ENCODE data around the gene DDX24.

DDX24 gene

DNA sequence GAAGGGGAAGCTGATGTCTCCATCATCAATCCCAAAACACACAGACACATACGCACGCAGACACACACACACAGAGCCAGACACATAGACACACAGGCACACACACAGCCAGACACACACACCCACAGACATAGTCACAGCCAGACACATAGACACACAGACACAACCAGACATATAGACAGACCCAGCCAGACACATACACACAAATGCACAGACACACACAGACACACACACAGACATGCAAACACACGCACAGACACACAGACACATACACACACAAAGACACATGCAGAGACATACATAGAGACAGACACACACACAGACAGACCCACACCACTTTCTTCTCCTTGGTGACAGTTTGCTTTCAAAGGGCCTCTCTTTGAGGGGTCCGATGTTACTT, 77.6 kb downstream of the DDX24 start:
- DNase-seq = no peak

DNA sequence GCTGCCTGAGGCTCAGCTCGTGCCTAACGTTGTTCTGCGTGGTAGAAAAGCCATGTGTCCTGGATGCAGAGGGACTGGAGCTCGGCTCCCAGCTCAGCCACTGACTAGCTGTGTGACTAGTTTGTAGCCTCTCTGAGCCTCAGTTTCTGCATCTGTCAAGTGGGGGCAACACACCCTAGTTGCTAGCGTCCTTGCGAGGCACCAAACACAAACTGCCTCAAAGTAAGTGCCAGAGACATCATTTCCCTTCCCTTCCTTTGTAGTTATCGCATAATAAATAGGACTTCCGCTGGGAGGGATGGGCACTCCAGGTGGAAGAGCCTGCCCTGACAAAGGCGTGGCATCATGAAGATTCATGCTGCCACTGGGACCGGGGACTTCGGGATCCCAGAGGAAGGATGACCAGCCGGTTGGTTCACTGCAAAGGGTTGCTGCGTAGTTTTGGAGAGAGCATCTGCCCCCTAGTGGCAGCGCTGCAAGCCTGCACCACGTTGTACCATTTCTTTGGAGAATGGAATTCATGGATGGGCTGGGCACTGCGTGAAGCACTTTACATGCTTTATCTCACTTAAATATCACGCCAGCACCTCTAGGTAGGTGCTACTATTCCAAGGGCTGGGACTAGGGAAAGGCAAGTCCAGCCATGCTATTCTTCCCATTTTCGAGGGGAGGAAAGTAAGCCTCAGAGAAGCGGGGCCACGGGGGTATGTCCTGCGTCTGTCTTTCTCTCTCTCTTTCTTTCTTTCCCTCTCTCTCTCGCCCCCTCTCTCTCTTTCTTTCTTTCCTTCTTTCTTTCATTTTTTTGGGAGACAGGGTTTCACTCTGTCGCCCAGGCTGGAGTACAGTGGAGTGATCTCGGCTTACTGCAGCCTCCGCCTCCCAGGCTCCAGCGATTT, 79.3 kb downstream of the DDX24 start:
- peak; percentile 62 for DNase-seq

DNA sequence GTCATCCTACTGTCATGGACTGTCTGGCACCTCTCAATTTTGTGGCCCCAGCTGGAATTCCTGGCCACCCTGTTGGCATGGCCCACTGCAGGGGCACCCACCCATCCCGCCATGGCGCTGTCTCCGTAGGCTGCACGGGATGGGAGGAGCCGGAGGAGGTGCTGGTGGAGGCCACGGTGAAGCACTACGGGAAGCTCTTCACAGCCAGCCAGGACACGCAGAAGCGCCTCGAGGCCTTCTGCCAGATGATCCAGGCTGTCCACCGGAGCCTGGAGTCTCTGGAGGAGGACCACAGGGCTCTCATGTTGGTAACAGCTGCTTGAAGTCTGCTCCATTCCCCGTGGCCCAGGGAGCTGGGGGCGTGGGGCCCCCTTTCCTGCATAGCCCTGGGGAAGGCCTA, 80.0 kb downstream of the DDX24 start:
- DNase-seq = no peak

DNA sequence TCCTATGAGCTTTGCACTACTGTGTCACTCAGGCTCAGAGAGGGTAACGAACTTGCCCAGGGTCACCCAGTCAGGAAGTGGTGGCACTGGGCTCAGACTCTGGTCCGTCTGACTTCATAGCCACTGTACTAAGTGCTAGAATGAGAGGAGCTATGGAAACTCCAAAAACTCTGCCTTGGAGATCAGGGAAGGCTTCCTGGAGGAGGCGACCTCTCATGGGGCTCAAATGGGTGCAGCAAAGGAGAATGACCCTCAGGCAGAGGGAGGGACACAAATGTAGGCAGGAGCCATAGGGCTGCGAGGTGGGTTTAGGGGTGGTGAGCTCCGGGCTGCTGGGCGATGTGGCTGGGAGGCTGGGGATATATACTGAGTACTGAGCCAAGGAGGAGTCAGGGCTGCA, 80.7 kb downstream of the DDX24 start:
- DNase-seq = no peak

DNA sequence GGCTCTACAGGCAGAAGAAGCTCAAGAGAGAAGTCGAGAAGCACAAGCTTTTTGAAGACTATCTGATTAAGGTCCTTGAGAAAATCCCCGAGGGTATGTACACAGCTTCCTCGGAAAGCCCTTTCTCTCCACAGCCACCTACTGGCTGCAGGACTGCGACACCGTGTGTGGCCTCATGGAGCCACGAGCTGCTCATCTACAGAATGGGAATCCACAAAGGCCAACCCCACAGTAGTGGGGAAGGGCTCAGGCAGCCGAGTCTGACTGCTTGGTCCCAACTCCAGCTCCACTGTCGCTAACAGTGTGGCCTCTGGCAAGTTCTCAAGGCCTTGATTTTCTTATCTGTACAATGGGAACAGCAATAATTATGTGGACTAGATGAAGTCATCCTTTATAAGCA, 81.4 kb downstream of the DDX24 start:
- DNase-seq = no peak

DNA sequence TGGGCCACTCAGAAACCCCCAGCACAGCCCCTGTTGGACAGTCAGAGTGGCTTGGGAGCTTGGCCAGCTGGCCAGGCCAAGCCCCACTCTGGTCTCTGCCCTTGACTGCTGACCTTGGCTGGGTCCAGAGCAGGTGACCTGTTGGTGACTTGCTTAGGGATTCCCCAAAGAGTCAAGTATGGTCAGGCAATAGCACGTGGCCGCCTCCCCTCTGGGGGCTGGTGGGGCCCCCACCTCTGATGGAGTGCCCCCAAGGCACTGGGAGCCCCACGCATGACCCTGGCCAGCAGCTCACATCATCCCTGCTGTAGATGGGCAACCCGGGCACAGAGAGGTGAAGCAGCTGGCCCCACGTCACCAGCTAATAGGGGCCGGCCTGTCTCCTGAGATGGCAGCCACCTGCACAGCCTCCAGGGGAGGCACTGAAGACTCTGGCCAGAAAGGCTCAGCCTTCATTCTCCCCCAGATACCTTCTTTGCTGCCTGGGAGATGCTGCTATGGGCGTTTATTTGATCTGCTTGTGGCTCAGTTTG, 82.1 kb downstream of the DDX24 start:
- DNase-seq = no peak

All from fibroblast of upper back skin (primary cell).